IMR-90 (cell line): Measurements from ENCODE around the gene HPSE. TPM values are rescaled to one million over a fixed set of nuclear protein-coding genes. Genes with fewer than 3 reads are reported as not detected.

Source experiments
- ATAC-seq: fragments of 200-7000 bp; cut with Tn5 transposase; 2 replicates; pipeline ENCODE4 v1.9.1; 2020; ENCODE audit warnings: low read depth, mild to moderate bottlenecking, moderate library complexity
- BruUV-seq: library from RNA; stranded (reverse); fragments of 400-500 nt; replicated peaks from 2 replicates; lab custom pipeline; 2021; lab: Mats Ljungman, UMichigan
- CTCF ChIA-PET: fragments of 300-600 bp; formaldehyde crosslinking; extraction: SDS; loops from one replicate; lab custom pipeline; 2021; ENCODE audit warnings: antibody characterized with exemption; lab: Yijun Ruan, JAX
- POLR2A ChIA-PET: fragments of 300-600 bp; sonication (Branson Sonifier 250); formaldehyde crosslinking; loops from one replicate; lab custom pipeline; 2022; ENCODE audit warnings: antibody characterized with exemption; ENCODE audit not compliant: unreplicated experiment; lab: Charles Lee
- DNase-seq: peaks from one replicate; pipeline ENCODE4 v3.0.0; 2013
- H2AFZ ChIP-seq: replicated peaks from 2 replicates; pipeline ENCODE3; 2013; ENCODE audit warnings: low read length, mild to moderate bottlenecking; ENCODE audit not compliant: poor library complexity
- H2AK5ac ChIP-seq: 2 replicates; pipeline ENCODE4 v1.6.1; 2013; ENCODE audit warnings: low read depth, low read length, inconsistent platforms
- H2AK9ac ChIP-seq: replicated peaks from 2 replicates; pipeline ENCODE3; 2013; ENCODE audit warnings: mild to moderate bottlenecking, low read depth, low read length, moderate library complexity; ENCODE audit not compliant: poor library complexity
- H2BK120ac ChIP-seq: 2 replicates; pipeline ENCODE4 v1.6.1; 2013; ENCODE audit warnings: low read depth, low read length, inconsistent platforms
- H2BK15ac ChIP-seq: 3 replicates; pipeline ENCODE4 v1.6.1; 2013; ENCODE audit warnings: low read depth, low read length, inconsistent platforms
- H2BK20ac ChIP-seq: 2 replicates; pipeline ENCODE4 v1.6.1; 2013; ENCODE audit warnings: low read depth, mild to moderate bottlenecking, inconsistent platforms, low read length, moderate library complexity
- H2BK5ac ChIP-seq: 2 replicates; pipeline ENCODE4 v1.6.1; 2013; ENCODE audit warnings: mild to moderate bottlenecking, low read depth, low read length, inconsistent platforms; ENCODE audit not compliant: poor library complexity, severe bottlenecking
- H3K14ac ChIP-seq: replicated peaks from 2 replicates; pipeline ENCODE4 v1.6.1; 2013; ENCODE audit warnings: low read depth, low read length, inconsistent platforms
- H3K18ac ChIP-seq: 2 replicates; pipeline ENCODE4 v1.6.1; 2013; ENCODE audit warnings: low read depth, low read length, control low read depth
- H3K23ac ChIP-seq: 2 replicates; pipeline ENCODE4 v1.6.1; 2013; ENCODE audit warnings: low read depth, low read length, inconsistent platforms
- H3K27ac ChIP-seq: 2 replicates; pipeline ENCODE4 v1.5.1; 2013; ENCODE audit warnings: mild to moderate bottlenecking, control low read depth, low read length; ENCODE audit not compliant: insufficient read depth
- H3K27me3 ChIP-seq: 2 replicates; pipeline ENCODE4 v1.6.1; 2013; ENCODE audit warnings: low read length; ENCODE audit not compliant: control insufficient read depth, insufficient read depth
- H3K36me3 ChIP-seq: 2 replicates; pipeline ENCODE4 v1.6.1; 2013; ENCODE audit warnings: low read length, mixed read lengths; ENCODE audit not compliant: control insufficient read depth, insufficient read depth
- H3K4ac ChIP-seq: 2 replicates; pipeline ENCODE4 v1.6.1; 2013; ENCODE audit warnings: low read depth, low read length, inconsistent platforms
- H3K4me1 ChIP-seq: 2 replicates; pipeline ENCODE4 v1.6.1; 2013; ENCODE audit warnings: low read length, mixed read lengths; ENCODE audit not compliant: control insufficient read depth, insufficient read depth
- H3K4me2 ChIP-seq: 2 replicates; pipeline ENCODE4 v1.6.1; 2013; ENCODE audit warnings: low read depth, mild to moderate bottlenecking, control low read depth, low read length, moderate library complexity
- H3K4me3 ChIP-seq: 2 replicates; pipeline ENCODE4 v1.5.1; 2013; ENCODE audit warnings: low read depth, mild to moderate bottlenecking, control low read depth, low read length, moderate library complexity; ENCODE audit not compliant: insufficient read depth
- H3K56ac ChIP-seq: 2 replicates; pipeline ENCODE4 v1.6.1; 2013; ENCODE audit warnings: low read length, inconsistent platforms; ENCODE audit not compliant: insufficient read depth; ENCODE audit errors: extremely low read depth
- H3K79me1 ChIP-seq, 2 experiments: 2 replicates each; pipeline ENCODE4 v1.6.1; 2013; ENCODE audit warnings: low read length in 2 of 2, inconsistent platforms in 1 of 2, low read depth in 1 of 2
- H3K9ac ChIP-seq: 2 replicates; pipeline ENCODE4 v1.6.1; 2013; ENCODE audit warnings: low read depth, low read length, control low read depth
- H3K9me1 ChIP-seq: 2 replicates; pipeline ENCODE4 v1.6.1; 2013; ENCODE audit warnings: low read length, inconsistent platforms; ENCODE audit not compliant: insufficient read depth
- H3K9me3 ChIP-seq: 2 replicates; pipeline ENCODE4 v1.6.1; 2013; ENCODE audit warnings: low read length; ENCODE audit not compliant: control insufficient read depth, insufficient read depth
- H4K20me1 ChIP-seq: 2 replicates; pipeline ENCODE4 v1.6.1; 2013; ENCODE audit warnings: low read length, inconsistent platforms; ENCODE audit not compliant: insufficient read depth
- H4K5ac ChIP-seq: 2 replicates; pipeline ENCODE4 v1.6.1; 2013; ENCODE audit warnings: mild to moderate bottlenecking, low read depth, low read length, control low read depth
- H4K8ac ChIP-seq, 2 experiments: 2 replicates each; pipeline ENCODE4 v1.6.1; 2013; ENCODE audit warnings: low read depth in 2 of 2, low read length in 2 of 2, control low read depth in 1 of 2, inconsistent platforms in 1 of 2
- H4K91ac ChIP-seq: 2 replicates; pipeline ENCODE4 v1.6.1; 2013; ENCODE audit warnings: low read depth, low read length, inconsistent platforms; ENCODE audit not compliant: insufficient read depth
- CEBPB ChIP-seq: IDR thresholded peaks from 2 replicates; pipeline ENCODE4 v1.6.1; 2012; ENCODE audit warnings: low read depth, low read length, improper control_type of control experiment
- CHD1 ChIP-seq: IDR thresholded peaks from 2 replicates; pipeline ENCODE4 v1.6.1; 2012; ENCODE audit warnings: low read depth, low read length, improper control_type of control experiment
- ELK1 ChIP-seq: fragments of 150-350 bp; IDR thresholded peaks from 2 replicates; pipeline ENCODE4 v1.6.1; 2016; ENCODE audit warnings: low read depth, mild to moderate bottlenecking, low read length, moderate library complexity, borderline replicate concordance
- NFE2L2 ChIP-seq: fragments of 150-350 bp; IDR thresholded peaks from 2 replicates; pipeline ENCODE4 v1.6.1; 2016; ENCODE audit warnings: low read depth, mild to moderate bottlenecking, low read length
- RAD21 ChIP-seq: IDR thresholded peaks from 2 replicates; pipeline ENCODE4 v1.6.1; 2012; ENCODE audit warnings: low read length, improper control_type of control experiment
- RFX5 ChIP-seq: IDR thresholded peaks from 2 replicates; pipeline ENCODE4 v1.8.0; 2012; ENCODE audit warnings: low read depth, mild to moderate bottlenecking, low read length, moderate library complexity
- WGBS, 2 experiments: methylation state at CpG; one replicate each; pipeline versions ENCODE4 v1.1.5 to v1.1.7; 2013; ENCODE audit warnings: missing lambda C conversion rate in 2 of 2; ENCODE audit not compliant: insufficient read length in 1 of 2; ENCODE audit errors: extremely low coverage in 2 of 2; 5-methylcytosine and 5-hydroxymethylcytosine counted together
- dilution Hi-C: fragments of 300-500 bp; cut with HindIII; formaldehyde crosslinking; loops from one replicate; pipeline ENCODE4 v1.14.3; 2018; ENCODE audit warnings: low sequenced_read_pairs; ENCODE audit not compliant: unreplicated experiment
- in situ Hi-C: fragments of 300-500 bp; cut with MboI; formaldehyde crosslinking; loops from 3 replicates; pipeline ENCODE4 v1.14.3; 2019; ENCODE audit warnings: low sequenced_read_pairs, inconsistent platforms, mixed read lengths
- intact Hi-C: fragments of 100-400 bp; cut with micrococcal nuclease; formaldehyde crosslinking; loops from 2 replicates; pipeline ENCODE4 v1.10.0; 2022
- polyA plus RNA-seq, 3 experiments: library from polyadenylated mRNA; depleted of rRNA; stranded (reverse); fragments of >200 nt; gene quantifications; 2 replicates each; pipeline ENCODE4 v1.2.3, GENCODE V29; 2012; ENCODE audit warnings: low replicate concordance in 1 of 3
- total RNA-seq: library from RNA; depleted of rRNA; stranded (reverse); fragments of >200 nt; gene quantifications from 2 replicates; pipeline ENCODE4 v1.2.3, GENCODE V29; 2012

Gene HPSE
- total and polyA plus RNA-seq, 2 of the 4 experiments (the other 2 are of a cell fraction): under 0.01 to 0.09 TPM

DNA sequence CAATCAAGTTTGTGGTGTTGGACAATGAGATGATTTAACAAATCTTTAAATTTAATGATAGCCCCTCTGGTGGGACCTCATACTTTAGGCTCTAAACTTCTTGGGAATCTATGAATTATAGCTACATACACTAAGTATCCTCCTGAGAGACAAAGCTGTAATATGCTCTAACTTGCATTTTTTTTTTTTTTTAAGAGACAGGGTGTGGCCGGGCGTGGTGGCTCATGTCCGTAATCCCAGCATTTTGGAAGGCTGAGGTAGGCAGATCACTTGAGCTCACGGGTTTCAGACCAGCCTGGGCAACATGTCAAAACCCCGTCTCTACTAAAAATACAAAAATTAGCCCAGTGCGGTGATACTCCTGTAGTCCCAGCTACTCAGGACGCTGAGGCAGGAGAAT, 26.7 kb downstream of the HPSE start:
- no CpG with 5 or more reads among the region's 7 CpGs for WGBS, 2 experiments
- BruUV-seq: no TSS peak

More for the DNA sequence above, 26.7 kb downstream of the HPSE start:
- no peak overlapping the region for H3K4ac ChIP-seq
- no peak overlapping the region for H2BK5ac ChIP-seq
- no peak overlapping the region for H3K56ac ChIP-seq
- intact Hi-C loops: no loop called here
- H3K27ac ChIP-seq: no peak overlapping the region
- ChIA-PET CTCF (no interaction called here), POLR2A (no interaction called here)
- no peaks in the 10 kb centered on the region for H3K79me1 ChIP-seq
- in situ Hi-C loops: no loop called here
- H3K9me1 ChIP-seq: no peaks in the 10 kb centered on the region
- no peak overlapping the region for H3K18ac ChIP-seq
- no peak overlapping the region for H4K8ac ChIP-seq
- H3K36me3 ChIP-seq: no peaks in the 10 kb centered on the region
- H3K9me3 ChIP-seq: no peaks in the 10 kb centered on the region
- no peak overlapping the region for H3K23ac ChIP-seq
- H2BK120ac ChIP-seq: no peak overlapping the region
- TF ChIP-seq RAD21 (no peak), CEBPB (no peak), NFE2L2 (no peak), RFX5 (no peak), CHD1 (no peak), ELK1 (no peak)
- no peak for ATAC-seq
- dilution Hi-C loops: no loop called here
- no peak overlapping the region for H2BK15ac ChIP-seq
- H4K5ac ChIP-seq: no peak overlapping the region
- no peak overlapping the region for H2BK20ac ChIP-seq
- H4K91ac ChIP-seq: no peak overlapping the region
- no peak overlapping the region for H2AFZ ChIP-seq
- H2AK9ac ChIP-seq: no peak overlapping the region
- no peaks in the 10 kb centered on the region for H3K4me1 ChIP-seq
- H3K4me3 ChIP-seq: no peak overlapping the region
- no peak overlapping the region for H3K9ac ChIP-seq
- no peak overlapping the region for H3K4me2 ChIP-seq
- peaks cover 13% of the 10 kb centered on the region for H3K27me3 ChIP-seq
- no peak overlapping the region for H3K14ac ChIP-seq
- H4K20me1 ChIP-seq: no peaks in the 10 kb centered on the region
- DNase-seq: no peak
- no peak overlapping the region for H2AK5ac ChIP-seq
